Stimulated activated CD8-positive, alpha-beta memory T cell treated with anti-CD3 and anti-CD28 coated beads, Interleukin-4, amount 100 ng/mL, for 24 hours (primary cell): Measurements from ENCODE around the gene GRIK2.
"Not testable (repeated sequence)": the region's sequence is repeated elsewhere in the genome, so short reads cannot be mapped to it uniquely, and the experiment has no call there.

ENCODE experiments used
- DNase-seq: peaks from one replicate; pipeline ENCODE4 v3.0.0-alpha.2; 2020; ENCODE audit warnings: low read depth

Gene GRIK2

GRCh38 chr6:102026649-102027048, 633.1 kb downstream of the GRIK2 start:
- no peak for DNase-seq

GRCh38 chr6:102028176-102028575, 634.7 kb downstream of the GRIK2 start:
- no peak for DNase-seq

GRCh38 chr6:102038964-102039363, 645.5 kb downstream of the GRIK2 start:
- DNase-seq: no peak

- no peak for DNase-seq
Measured at GRCh38 chr6:102039441-102039840, 645.9 kb downstream of the GRIK2 start.

GRCh38 chr6:102051001-102051400, 657.5 kb downstream of the GRIK2 start:
- no peak for DNase-seq

- DNase-seq: no peak
Measured at GRCh38 chr6:102051720-102052119, 658.2 kb downstream of the GRIK2 start.

DNA sequence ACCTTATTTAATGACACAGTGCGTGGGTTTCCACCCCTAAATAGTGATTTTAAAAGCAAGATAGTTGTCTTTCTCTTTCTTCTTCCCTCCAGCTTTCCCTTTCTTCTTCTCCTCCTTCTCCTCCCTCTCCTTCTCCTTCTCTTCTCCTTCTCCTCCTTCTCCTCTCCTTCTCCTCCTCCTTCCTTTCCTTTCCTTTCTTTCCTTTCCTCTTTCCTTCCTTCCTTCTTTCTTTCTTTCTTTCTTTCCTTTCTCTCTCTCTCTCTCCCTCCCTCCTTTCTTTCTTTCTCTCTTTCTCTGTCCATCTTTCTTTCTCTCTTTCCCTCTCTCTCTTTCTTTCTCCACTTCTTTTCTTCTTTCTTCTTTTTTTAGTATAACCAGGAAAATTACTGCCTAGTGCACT, 670.6 kb downstream of the GRIK2 start:
- no peak for DNase-seq

DNA sequence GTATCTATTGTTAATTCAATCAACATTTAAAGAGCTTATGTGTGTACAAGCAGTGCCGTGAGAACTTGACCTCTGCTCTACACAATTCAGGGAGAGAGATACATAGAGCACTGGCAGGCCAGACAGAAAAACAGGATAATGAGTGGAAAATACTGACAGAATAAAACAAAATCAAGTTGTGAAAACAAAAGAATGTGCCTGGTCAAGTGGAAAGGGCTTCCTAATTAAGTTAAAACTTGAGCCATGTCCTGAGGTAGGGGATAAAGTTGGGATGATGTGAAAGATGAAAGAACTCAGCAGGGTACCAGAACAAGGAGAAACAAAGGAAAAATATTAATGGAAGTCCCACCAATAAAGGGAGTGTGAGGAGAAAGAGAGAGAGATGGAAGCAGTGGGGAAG, 672.8 kb downstream of the GRIK2 start:
- no peak for DNase-seq

- no peak for DNase-seq
Measured at GRCh38 chr6:102068349-102068929, 674.9 kb downstream of the GRIK2 start.

DNA sequence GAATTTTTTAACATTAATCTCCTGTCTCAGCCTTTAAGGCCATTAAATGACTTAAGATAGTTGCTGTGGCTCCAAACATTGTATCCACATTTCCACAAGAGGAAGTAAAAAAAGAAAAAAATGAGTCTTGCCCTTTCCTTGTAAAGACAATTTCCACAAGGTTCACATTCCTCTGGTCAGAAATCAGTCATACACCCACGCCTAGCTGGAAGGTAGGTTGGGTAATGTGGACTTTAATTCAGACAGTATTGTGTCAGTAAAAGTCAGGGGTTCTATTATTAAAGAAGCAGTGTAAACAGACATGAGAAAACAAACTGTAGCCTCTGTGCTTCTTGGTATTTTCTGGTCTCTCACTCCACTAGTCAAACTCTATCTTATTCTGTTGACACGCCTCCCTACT, 682.0 kb downstream of the GRIK2 start:
- no peak for DNase-seq

GRCh38 chr6:102085257-102085656, 691.7 kb downstream of the GRIK2 start:
- DNase-seq: no peak

GRCh38 chr6:102088160-102088559, 694.7 kb downstream of the GRIK2 start:
- DNase-seq: not testable (repeated sequence)

DNA sequence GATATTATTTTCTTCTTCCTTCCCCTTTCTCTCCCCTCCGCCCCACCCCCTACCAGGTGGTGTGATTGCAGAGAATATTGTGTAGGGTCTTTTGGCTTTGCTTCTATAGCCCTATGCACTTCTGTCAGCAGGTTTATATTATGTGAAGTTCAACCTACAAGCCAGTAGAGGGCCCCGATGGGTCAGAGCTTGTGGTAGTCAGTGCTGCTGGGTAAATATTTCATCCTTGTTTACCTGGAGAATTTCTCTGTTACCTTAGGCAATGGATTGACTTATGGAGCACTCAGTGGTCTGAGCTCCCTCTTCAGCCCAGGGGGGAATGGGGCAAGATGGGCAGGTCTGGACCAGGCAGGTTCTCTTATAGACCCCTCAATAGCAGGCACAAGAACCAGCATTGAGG, 720.9 kb downstream of the GRIK2 start:
- no peak for DNase-seq

DNA sequence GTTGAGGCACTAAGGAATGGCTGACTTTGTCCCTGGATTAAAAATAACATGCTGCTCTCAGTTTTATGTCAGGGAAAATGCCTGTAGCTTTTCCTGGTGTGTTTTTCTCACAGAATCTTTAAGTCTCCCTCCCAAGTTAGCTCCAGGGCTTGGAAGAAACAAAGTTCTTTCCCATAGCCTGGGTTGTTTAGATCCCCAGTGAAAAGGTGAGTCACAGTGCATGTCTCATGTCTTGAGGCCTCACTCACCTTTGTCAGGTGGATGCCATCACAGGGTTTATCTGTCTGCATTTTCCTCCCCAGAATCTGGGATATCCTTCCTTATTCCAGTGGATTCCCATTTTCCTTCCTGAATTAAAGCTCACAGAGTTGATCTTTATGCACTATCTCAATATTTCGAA, 722.4 kb downstream of the GRIK2 start:
- DNase-seq: no peak

GRCh38 chr6:102118034-102118433, 724.5 kb downstream of the GRIK2 start:
- no peak for DNase-seq
